GM18951 (cell line): ENCODE results near the gene SERPINA3.

Experiments
- POLR2A ChIP-seq: IDR thresholded peaks from 4 replicates; pipeline ENCODE4 v1.6.1; 2011; ENCODE audit warnings: mild to moderate bottlenecking; ENCODE audit not compliant: insufficient read length, insufficient read depth; ENCODE audit errors: extremely low read depth
- in situ Hi-C: fragments of 300-500 bp; cut with MboI; formaldehyde crosslinking; loops from one replicate; pipeline ENCODE4 v1.12.0; 2022; ENCODE audit warnings: low sequenced_read_pairs, mixed read lengths, inconsistent platforms; ENCODE audit not compliant: unreplicated experiment

The SERPINA3 gene

DNA sequence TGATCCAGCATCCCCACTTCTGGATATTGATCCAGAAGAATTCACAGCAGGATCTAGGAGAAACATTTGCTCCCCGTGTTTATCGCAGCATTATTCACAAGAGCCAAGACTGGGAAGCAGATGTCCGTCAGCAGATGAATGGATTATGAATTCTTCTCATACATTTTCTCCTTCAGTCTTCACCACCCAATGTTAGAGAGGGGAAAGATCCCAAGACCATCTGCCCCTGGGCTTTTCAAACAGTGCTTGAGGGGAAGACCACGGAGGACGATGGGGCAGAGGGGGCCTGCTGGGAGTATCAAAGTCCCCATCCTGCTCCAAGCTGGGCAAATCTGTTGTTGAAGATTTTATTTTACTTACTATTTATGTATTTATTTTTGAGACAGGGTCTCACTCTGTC lies 41.1 kb downstream of the SERPINA3 start:
- no peak for TF ChIP-seq POLR2A
- in situ Hi-C loops: no loop called here

DNA sequence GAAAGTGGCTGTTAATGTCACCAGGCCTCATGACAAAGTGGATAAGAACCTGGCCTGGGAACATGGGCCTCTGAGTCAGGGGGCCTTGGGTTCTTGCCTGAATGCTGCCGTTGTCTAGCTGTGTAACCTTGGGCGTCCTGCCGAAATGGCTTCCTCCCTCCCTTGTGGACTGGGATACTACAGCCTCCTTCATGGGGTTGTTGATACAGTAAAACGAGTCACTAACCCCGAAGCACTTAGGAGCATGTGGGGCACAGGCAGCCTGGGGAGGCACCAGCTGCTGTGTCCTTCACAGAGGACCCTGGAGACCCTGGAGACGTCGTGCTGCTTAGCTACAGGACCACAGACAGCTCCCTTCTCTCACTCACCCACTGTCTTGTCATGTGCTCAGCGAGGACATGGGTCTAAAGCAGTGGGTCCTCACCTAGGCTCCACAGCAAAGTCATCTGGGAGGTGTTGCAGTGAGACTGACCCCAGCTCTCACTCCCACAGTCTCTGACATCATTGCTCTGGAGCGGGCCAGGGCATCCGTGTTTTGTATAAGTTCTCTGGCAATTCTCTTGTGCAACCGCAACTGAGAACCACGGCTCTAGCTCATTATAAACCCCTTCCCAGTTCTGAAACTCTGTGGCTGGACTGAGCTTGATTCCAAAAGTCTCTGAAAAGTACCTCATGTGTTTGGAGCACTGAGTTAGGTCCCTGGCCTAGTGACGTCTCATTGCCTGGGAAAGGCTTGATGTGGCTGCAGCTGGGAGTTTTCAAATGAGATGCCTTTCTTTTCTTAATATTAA lies 42.1 kb downstream of the SERPINA3 start:
- in situ Hi-C loops: no loop called here
- TF ChIP-seq POLR2A: no peak

DNA sequence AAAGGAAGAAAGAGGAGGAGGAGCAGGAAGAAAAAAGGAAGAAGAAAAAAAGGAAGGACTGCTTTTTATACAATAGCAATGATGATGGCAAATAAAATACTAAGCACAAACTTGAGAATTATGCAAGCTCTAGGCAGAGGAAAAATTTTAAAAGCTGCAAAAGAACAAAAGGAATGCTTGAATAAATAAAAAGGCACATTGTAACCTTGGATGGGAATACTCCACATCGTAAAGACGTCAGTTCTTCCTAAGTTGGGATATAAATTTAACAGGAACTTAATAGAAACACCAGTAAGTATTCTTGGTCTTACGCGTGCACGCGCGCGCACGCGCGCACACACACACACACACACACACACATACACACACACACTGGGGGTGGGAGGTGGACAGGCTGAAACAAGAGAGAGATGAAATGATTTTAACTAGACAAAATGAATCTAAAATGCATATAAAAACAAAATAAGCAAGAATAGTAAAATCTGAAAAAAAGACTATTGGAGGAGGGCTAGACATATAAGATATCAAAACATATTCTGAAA lies 43.0 kb downstream of the SERPINA3 start:
- TF ChIP-seq POLR2A: no peak
- in situ Hi-C loops: no loop called here

DNA sequence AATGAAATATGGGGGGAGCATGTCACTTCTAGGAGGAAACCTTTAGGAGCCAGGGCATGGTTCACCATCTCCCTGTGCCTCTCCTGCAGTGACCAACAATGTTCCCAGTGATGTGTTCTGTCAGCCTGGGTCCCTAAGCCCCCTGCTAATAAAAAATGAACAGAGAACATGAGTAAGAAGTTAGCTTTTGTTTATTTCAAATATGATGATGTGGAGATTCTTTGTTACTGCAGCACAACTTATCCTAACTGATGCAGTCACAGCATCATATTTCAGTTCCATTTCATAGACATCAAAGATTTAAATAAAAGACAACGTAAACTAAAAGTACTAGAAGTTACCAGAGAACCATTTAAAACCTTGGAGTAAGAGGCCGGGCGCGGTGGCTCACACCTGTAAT lies 43.9 kb downstream of the SERPINA3 start:
- TF ChIP-seq POLR2A: no peak
- in situ Hi-C loops: no loop called here

DNA sequence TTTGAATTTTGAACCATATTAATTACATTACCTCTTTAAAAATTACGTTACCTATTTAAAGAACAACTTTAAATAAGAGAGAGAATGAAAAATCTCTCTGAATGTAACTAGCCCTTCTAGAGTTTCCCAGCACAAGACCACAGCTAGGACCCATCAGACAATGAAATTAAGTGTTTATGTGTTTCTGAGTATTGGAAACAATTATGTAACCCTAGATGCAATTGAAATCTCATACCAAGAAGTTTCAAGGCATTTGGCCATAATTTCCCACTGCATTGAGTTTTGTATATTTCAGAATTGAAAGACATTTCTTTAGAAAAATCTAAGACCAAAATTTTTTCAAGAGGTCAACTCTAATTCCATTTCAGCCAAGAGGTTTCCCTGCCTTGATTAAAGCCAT lies 47.1 kb downstream of the SERPINA3 start:
- TF ChIP-seq POLR2A: no peak
- in situ Hi-C loops: no loop called here

DNA sequence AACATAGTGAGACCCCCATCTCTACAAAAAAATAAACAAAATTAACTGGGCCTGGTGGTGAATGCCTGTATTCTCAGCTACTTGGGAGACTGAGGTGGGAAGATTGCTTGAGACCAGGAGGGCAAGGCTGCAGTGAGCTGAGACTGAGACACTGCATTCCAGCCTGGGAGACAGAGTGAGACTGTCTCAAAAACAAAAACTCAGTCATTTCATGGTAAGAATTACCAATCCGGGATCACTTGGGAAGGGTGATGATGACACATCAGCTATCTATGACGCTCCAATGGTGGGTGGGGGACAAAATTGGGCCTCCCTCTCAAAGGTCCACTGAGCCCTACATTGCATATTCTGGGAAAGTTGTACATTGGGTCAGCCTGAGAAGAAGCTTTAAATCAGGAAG lies 47.7 kb downstream of the SERPINA3 start:
- no peak for TF ChIP-seq POLR2A
- in situ Hi-C loops: no loop called here

DNA sequence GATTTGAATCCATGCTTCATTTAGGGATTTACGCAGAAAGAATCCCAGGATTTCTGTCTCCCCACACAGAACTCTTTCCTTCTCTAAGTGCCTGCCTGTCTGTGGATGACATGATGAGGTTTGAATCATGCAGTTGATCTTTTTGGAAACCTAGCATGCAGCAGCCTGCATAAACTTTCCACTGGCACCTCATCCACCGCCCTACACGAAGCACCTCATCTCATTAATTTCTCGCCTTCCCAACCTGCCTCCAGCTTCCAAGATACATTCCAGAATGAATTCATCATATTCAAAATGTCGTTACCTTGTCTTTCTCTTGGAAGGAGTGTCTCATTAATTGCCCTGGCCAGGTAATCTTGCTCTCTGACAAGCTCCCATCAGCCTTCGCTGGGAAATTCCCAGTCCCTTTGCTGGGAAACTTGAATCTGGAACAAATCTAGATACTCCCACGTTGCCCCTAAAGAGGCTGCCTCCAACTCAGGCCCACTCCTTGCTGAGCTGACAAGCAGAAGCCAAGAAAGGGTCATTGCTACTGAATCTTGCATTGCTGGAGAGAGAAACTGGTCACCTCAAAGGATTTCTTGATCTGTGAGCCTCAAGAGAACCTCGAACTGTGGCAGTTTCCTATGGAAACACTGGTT lies 48.2 kb downstream of the SERPINA3 start:
- in situ Hi-C loops: no loop called here

DNA sequence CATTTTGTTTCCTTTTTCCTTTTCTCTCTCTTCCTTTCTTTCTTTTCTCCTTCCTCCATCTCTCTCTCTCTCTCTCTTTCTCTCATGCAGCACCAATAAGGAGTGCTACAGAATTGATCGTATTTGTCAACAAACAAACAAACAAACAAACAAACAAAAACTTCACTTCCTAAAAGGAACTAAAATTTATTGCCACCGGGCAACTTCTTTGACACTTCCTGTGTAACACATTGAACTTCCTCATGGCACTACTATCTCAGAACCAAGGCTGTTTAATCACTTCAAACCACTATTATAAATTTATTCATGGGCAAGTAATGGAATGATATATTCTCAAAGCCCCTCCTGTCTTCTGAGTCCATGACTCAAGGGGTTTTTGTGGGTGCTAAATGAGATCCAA lies 51.3 kb downstream of the SERPINA3 start:
- in situ Hi-C loops: no loop called here
- no peak for TF ChIP-seq POLR2A

More for the DNA sequence above, 48.2 kb downstream of the SERPINA3 start:
- no peak for TF ChIP-seq POLR2A

DNA sequence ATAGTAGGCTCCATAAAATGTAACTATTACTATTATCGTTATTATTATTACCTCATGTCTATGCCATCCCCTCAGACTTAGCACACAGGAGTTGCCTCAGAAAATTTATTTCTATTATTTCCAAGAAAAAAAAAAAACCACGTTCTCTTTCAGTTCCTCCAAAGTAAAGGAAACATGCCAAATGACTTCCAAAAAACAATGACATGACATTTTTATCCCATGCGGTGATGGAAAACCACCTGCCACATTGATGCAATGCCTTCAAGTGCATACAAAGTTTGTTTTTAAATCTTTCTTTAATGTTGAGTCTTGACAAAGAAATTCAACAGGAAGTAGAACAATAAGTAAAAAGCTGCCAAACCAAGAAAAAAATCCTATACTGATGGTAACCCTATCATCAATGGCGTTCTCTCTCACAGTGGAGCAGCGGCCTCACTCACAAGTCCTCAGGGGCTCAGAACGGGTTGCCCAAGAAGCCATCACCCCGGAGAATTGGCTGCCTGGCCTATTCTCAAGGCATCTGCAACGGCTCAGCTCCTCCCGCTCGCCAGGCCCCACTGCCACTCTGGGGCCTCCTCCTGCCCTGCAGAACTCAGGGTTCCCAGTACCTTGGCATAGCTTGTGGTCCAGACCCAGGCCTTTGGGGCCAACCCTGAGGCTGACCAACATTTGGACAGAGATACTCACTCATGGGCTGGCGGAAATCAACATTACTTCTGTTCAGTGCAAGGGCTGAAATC lies 51.9 kb downstream of the SERPINA3 start:
- in situ Hi-C loops: no loop called here
- no peak for TF ChIP-seq POLR2A

DNA sequence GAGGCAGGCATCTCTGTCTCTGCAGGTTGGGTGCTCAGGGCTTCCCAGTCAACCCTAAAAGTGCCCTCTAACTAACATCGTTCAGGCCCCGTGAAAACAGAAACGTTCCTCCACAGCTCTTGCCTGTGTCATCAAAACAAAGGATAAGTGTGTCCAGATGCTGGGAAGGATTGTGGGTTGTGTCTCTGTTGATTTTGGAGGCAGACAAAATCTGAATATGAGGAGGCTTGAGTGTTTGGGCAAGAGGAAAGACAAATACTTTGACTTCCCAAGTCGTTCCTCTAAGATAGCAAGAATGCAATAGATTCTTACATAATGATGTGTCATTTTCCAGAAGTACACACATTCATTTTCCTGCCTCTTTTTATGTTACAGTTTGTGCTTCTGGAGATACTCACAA lies 52.9 kb downstream of the SERPINA3 start:
- in situ Hi-C loops: no loop called here
- no peak for TF ChIP-seq POLR2A

DNA sequence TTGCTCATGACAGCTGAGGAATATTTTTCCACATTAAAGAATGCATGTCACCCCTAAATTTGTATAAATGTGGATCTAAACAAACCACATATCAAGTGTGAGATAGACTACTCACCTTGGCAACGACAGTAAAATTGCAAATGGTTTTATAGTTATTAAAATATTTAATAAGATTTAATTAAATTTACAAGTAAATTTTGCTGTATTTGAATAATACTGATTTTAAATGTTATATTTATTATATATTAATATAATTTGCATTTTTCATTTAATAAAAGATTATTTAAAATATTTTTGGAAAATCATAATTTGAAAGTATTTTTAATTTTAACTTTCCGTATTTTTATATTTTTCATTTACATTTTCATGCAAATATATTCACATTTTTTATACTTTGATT lies 53.4 kb downstream of the SERPINA3 start:
- no peak for TF ChIP-seq POLR2A
- in situ Hi-C loops: no loop called here

DNA sequence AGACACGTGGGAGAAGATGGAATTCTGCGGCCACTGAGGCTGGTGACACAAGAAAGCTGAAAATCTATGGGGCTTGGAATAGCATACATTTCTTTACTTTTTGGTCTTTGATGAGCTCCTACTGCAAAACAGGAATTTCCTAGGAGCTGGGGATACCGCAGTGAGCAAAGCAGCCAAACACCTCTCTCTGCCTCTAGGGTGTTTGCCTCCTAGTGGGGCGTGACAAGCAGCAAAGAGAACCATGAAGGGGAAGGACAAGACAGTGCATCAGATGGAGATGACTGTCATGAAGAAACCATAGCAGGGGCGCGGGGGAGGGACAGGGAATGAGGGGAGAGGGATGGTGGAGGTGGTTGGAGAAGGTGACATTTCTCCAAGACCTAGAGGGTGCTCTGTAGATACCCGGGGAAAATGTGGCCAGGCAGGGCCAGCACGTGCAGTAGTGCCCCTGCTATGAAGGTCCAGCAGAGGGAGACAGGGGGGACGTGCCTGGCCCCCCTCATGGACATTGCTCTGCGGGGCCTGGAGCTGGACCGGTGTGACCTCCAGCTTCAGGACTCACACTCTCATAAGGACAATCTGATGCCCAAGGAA lies 58.6 kb downstream of the SERPINA3 start:
- TF ChIP-seq POLR2A: no peak
- in situ Hi-C loops: no loop called here

DNA sequence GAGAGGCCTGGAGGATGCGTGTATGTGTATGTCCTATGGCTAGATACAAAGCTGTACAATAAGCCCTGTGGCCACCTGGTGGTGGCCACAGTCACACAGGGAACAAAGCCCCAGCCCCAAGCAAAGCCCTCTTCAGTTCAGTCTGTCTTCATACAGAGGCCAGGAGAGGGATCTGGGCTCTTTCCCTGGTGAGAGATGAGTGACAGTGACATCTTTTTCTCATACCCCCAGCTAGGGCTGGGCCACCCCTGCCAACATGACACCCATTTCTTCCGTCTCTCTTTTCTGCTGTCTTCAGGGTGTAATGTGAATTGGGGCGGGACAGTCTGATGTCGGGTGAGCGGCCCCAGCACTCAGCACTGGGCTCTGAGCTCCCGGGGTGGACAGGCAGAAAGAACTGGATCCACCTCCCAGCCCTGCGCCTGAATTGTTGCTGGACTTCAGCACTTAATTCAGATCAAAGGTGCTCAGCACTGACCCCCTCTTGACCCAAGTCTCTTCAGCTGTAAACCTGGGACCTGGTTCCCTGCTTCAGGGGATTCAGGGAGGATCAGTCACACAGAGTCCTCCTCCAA lies 59.8 kb downstream of the SERPINA3 start:
- in situ Hi-C loops: no loop called here

More for the DNA sequence above, 59.8 kb downstream of the SERPINA3 start:
- no peak for TF ChIP-seq POLR2A
